Measurements from ENCODE around the gene AQR. TPM values are rescaled to one million over a fixed set of nuclear protein-coding genes. Genes with fewer than 3 reads are reported as not detected.

Gene AQR
- total RNA-seq, 2 experiments from 2014 or later = 39.2 to 62.0 TPM

DNA sequence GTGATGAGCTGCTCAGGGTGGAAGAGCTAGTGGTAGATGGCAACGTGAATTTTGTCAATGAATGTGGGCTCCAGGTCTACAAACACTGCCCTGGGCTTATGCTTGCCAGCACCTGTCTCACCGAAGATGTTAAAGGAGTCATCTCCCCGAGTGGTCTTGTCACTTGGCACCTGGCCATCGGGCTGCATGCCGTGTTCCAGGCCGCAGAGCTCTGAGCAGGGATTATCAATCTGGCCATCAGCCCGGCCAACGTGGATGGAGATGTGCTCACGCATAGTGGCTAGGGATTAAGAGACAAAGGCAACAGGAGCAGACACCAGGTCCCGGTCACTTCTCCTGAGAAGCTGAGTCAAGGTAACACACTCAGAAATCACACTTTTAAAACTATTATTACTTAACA, 119.4 kb downstream of the AQR start:
- Mint-ChIP-seq H3K27me3 (no peaks in the 10 kb centered on the region), H3K9me3 (ENCODE audit: low read depth) (no peaks in the 10 kb centered on the region), H3K4me3 (no peak overlapping the region), H3K4me1 (peaks cover 2% of the 10 kb centered on the region), H3K27ac (no peak overlapping the region), H3K36me3 (ENCODE audit: low read depth) (peaks cover 9% of the 10 kb centered on the region)
- POLR2A ChIA-PET = no interaction called here
- DNase-seq = no peak
- intact Hi-C loops (cut with DNase I, micrococcal nuclease) = no loop called here
- CTCF ChIA-PET = no interaction called here
- no peak for ATAC-seq

DNA sequence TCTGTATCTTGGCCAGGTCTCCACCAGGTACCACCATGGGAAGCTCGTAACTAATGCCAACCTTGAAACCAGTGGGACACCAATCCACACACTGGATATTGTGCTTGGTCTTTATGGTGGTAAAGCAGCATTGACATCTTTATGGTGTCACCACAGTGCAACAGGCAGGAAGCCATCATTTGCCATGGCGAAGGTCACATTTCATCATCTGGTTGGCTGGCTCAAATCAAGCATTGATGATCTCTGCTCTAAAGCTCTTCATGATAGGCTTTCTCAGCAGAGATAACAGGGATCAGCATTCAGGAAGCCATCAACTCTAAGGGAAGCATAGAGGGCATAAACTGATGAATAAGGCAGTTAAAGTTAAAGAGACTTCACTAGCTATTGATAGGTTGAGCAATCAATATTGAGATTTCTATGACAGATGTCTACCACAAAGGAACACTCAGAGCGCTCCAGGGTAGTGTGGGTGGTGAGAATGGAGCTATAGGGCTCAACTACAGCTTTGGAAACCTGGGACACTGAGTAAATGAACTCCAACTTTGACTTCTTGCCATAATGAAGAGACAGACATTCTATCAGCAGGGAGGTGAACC, 120.1 kb downstream of the AQR start:
- Mint-ChIP-seq H3K4me3 (no peak overlapping the region), H3K4me1 (no peaks in the 10 kb centered on the region), H3K36me3 (ENCODE audit: low read depth) (peaks cover 4% of the 10 kb centered on the region), H3K27ac (no peak overlapping the region), H3K9me3 (ENCODE audit: low read depth) (no peaks in the 10 kb centered on the region), H3K27me3 (no peaks in the 10 kb centered on the region)
- intact Hi-C loops (cut with DNase I, micrococcal nuclease) = no loop called here
- CTCF ChIA-PET = no interaction called here
- ATAC-seq (no peak), DNase-seq (no peak)
- POLR2A ChIA-PET = no interaction called here

DNA sequence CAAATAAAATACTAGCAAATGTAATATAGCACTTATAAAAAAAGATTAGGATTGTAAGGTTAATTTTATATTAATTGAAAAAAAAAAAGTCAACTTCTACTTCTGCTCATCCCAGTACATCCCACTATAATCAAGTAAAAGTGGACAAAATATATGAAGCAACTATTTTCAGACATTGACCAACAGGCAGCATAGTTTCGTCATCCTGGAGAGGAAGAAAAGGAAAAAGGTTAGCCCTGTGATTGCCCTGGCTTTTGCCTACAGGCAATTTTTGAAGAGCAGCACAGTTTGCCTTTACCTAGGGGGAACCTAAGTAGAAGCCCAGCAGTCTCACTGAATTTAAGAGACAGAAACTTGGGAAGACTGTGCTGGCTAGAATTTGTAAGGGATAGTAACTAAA, 121.9 kb downstream of the AQR start:
- Mint-ChIP-seq H3K27me3 (no peaks in the 10 kb centered on the region), H3K36me3 (ENCODE audit: low read depth) (peaks cover 1% of the 10 kb centered on the region), H3K4me3 (no peak overlapping the region), H3K27ac (no peak overlapping the region), H3K9me3 (ENCODE audit: low read depth) (no peaks in the 10 kb centered on the region), H3K4me1 (no peaks in the 10 kb centered on the region)
- POLR2A ChIA-PET = no interaction called here
- ATAC-seq (no peak), DNase-seq (no peak)
- intact Hi-C loops (cut with DNase I, micrococcal nuclease) = no loop called here
- CTCF ChIA-PET = no interaction called here

DNA sequence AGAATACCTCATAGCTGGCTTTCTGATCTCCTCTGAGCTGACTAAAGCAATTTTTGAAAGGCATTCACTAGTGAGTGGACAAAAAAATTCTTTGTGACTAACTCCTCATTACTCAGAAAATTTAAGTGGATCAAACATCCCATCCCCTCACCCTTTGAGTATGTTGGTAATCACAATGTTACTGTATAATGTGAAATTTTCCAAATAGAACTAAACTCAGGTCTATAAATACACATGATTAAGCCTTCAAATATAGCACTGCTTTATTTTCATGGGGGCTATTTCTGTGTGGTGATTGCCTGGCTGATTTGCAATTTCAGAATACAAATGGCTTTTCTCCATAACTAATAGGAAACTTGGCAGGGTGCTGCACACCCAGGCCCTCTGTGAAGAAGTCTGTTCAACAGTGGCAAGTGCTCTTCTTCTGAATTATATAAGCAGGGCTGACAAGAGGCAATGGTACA, 128.2 kb downstream of the AQR start:
- CTCF ChIA-PET = no interaction called here
- H3K4me3 Mint-ChIP-seq = no peak overlapping the region
- H3K4me1 Mint-ChIP-seq = no peaks in the 10 kb centered on the region
- no peaks in the 10 kb centered on the region for H3K36me3 Mint-ChIP-seq (ENCODE audit: low read depth)
- ATAC-seq (no peak), DNase-seq (no peak)
- POLR2A ChIA-PET = no interaction called here
- no peak overlapping the region for H3K27ac Mint-ChIP-seq
- intact Hi-C loops (cut with DNase I, micrococcal nuclease) = no loop called here
- H3K9me3 Mint-ChIP-seq (ENCODE audit: low read depth) = no peaks in the 10 kb centered on the region
- no peaks in the 10 kb centered on the region for H3K27me3 Mint-ChIP-seq

DNA sequence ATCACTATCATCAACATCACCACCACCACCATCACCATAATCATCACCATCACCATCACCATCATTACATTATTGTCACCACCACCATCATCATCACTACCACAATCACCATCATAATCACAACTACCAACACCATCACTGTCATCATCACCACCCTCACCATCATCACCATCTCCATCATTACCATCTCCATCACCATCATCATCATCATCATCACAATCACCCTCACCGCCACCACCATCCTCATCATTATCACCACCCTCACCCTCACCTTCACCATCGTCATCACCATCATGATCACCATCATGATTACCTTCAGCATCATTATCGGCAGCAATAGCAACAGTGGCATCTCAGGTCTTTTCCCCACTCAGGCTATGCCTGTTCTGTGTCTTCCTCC, 131.3 kb downstream of the AQR start:
- Mint-ChIP-seq H3K27me3 (peaks cover 9% of the 10 kb centered on the region), H3K9me3 (ENCODE audit: low read depth) (peaks cover 4% of the 10 kb centered on the region), H3K36me3 (ENCODE audit: low read depth) (no peaks in the 10 kb centered on the region), H3K4me3 (no peak overlapping the region), H3K27ac (no peak overlapping the region), H3K4me1 (no peaks in the 10 kb centered on the region)
- DNase-seq (no peak), ATAC-seq (no peak)
- POLR2A ChIA-PET = no interaction called here
- CTCF ChIA-PET = interaction anchor here (0.6 kb wide), 1 partner anchor 9 kb away, joined by 3 read pairs; no protein-coding TSS in a partner anchor
- intact Hi-C loops (cut with DNase I, micrococcal nuclease) = no loop called here

DNA sequence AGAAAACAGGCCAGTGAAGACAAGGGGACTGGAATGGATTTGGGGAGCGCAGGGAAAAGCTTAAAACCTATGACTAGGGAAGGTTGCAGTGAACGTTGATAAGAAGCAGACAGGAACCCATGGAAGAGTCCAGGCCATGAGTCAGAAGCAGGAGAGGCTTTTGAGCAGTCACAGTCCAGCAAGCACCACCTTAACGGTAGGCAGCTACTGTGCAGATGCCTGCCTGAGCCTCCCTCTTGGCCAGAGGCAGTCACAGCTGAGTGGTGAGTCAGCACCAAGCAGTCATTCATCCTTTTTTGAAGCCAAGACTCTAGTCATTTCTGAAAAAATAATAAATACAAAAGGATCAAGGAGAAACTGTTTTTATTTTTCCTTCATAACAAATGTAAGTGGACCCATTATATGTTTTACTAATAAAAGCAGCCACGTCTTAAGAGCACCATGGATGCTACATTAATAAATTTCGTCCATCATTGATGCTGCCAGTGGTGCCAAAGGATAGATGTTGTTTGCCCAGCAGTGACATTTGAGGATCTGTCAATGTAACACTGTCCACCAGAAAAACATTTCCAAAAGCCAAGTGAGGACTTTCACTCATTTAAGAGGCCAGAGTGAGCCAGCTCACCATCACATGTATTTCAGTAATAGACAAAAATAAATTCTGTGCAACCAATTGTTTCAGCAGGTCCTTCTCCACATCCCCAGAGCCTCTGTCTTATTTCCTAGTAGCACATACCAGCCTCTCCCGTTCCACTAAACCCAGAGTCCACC, 132.1 kb downstream of the AQR start:
- ATAC-seq = no peak
- POLR2A ChIA-PET = no interaction called here
- H3K27ac Mint-ChIP-seq = no peak overlapping the region
- H3K9me3 Mint-ChIP-seq (ENCODE audit: low read depth) = peaks cover 4% of the 10 kb centered on the region
- H3K4me3 Mint-ChIP-seq = no peak overlapping the region
- H3K36me3 Mint-ChIP-seq (ENCODE audit: low read depth) = no peaks in the 10 kb centered on the region
- CTCF ChIA-PET = interaction anchor here (0.7 kb wide), 2 partner anchors 83 to 112 kb away, joined by 3 read pairs; no protein-coding TSS in a partner anchor
- H3K27me3 Mint-ChIP-seq = peaks cover 11% of the 10 kb centered on the region
- DNase-seq = no peak
- no peaks in the 10 kb centered on the region for H3K4me1 Mint-ChIP-seq
- intact Hi-C loops (cut with DNase I, micrococcal nuclease) = no loop called here

DNA sequence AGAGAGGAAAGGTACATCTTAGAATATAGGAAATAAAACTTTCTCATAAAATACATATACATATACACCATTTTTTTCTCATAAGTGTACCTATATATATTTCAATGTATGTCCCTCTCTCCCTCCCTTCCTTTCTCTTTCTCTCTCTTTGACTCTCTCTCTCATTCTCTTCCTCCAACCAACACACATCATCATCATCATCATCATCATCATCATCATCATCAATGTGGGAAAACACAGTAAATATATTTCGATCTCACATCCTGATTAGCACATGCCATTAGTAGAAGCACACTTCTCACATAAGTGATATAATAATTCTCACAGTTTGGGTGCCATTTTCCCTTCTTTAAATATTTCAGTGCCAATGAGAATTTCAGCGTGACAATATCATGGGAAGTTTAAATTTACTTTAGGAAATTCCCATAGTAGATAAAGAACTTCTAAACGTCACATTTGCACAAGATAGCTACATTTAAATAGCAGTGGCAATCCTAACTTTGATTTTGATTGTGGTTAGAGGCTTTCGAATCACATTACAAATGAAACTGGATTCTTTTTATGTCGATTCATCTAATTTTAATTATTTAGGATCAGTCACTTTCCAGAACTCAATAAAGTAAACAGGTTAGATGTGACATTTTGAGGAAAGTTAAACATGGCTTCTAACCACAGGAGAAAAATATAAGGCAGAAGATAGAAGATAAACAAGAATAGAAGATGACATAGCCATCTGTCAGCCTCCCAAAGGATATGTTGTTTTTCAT, 141.2 kb downstream of the AQR start:
- DNase-seq (no peak), ATAC-seq (no peak)
- Mint-ChIP-seq H3K4me3 (no peak overlapping the region), H3K27me3 (peaks cover 26% of the 10 kb centered on the region), H3K4me1 (no peaks in the 10 kb centered on the region), H3K36me3 (ENCODE audit: low read depth) (no peaks in the 10 kb centered on the region), H3K27ac (no peak overlapping the region), H3K9me3 (ENCODE audit: low read depth) (no peaks in the 10 kb centered on the region)
- CTCF ChIA-PET = no interaction called here
- intact Hi-C loops (cut with DNase I, micrococcal nuclease) = no loop called here
- POLR2A ChIA-PET = no interaction called here

DNA sequence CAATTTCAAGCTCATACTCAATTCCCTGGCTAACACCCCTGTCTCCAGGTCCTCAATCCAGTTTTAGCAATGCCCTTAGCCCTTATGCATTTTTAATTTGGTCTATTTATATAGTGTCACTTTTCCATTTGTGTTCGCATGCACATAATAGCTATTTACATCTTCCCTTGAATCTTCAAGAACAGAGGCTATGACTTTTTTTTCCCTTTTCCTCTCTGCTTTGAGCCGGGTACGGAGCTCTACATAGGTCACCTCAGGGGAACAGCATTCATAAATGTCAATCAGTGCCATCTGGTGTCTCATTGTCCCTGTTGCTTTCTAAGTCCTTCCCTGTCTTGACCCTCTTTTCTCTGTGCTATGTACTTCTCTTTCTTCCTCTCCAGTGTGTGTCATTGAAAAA, 147.7 kb downstream of the AQR start:
- H3K27ac Mint-ChIP-seq = no peak overlapping the region
- no peak overlapping the region for H3K4me3 Mint-ChIP-seq
- H3K9me3 Mint-ChIP-seq (ENCODE audit: low read depth) = no peaks in the 10 kb centered on the region
- H3K4me1 Mint-ChIP-seq = no peaks in the 10 kb centered on the region
- peaks cover 36% of the 10 kb centered on the region for H3K27me3 Mint-ChIP-seq
- H3K36me3 Mint-ChIP-seq (ENCODE audit: low read depth) = no peaks in the 10 kb centered on the region
- ATAC-seq = no peak
- DNase-seq = no peak
- intact Hi-C loops (cut with DNase I, micrococcal nuclease) = no loop called here
- POLR2A ChIA-PET = no interaction called here
- CTCF ChIA-PET = no interaction called here

DNA sequence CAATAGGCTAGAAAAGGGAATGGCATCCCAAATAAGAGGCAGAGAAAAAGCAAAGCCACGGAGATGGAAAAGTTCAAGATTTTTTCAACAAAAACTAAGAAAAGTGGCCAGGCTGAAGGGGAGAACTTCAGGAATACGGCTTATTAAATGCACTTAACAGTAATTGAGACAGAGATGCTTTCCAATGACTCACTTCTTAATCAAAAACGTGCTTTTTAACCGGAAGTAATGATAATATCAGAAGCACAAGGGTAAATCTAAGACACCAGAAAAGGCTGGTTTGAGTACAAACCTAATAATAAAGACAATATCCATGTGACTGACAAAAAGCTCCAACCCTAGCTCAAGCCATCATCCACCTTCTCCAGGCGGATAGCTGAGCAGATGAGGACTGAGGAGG, 149.4 kb downstream of the AQR start:
- ATAC-seq (no peak), DNase-seq (no peak)
- H3K27ac Mint-ChIP-seq = no peak overlapping the region
- H3K4me3 Mint-ChIP-seq = no peak overlapping the region
- intact Hi-C loops (cut with DNase I, micrococcal nuclease) = no loop called here
- ChIA-PET CTCF (no interaction called here), POLR2A (no interaction called here)
- H3K4me1 Mint-ChIP-seq = no peaks in the 10 kb centered on the region
- peaks cover 31% of the 10 kb centered on the region for H3K27me3 Mint-ChIP-seq
- no peaks in the 10 kb centered on the region for H3K36me3 Mint-ChIP-seq (ENCODE audit: low read depth)
- no peaks in the 10 kb centered on the region for H3K9me3 Mint-ChIP-seq (ENCODE audit: low read depth)

DNA sequence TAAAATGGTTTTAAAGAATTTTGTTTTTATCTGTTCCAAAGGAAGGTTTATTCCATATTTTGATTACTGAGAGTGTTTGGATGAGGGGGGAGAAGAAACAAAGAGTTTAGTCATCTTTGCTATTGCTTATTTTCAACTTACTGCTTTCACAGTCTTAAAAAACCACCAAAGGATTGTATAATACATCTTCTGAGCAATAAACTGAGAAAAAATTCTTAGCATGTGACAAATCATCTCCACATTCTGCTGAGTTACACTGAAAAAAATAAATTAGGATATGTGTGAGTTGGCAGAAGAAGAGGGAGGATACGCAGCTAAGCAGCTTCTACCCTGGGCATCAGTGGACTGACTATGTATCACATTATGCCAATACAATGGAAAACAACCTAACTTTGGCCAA, 151.0 kb downstream of the AQR start:
- H3K4me1 Mint-ChIP-seq = no peaks in the 10 kb centered on the region
- peaks cover 33% of the 10 kb centered on the region for H3K27me3 Mint-ChIP-seq
- no peak for DNase-seq
- no peaks in the 10 kb centered on the region for H3K9me3 Mint-ChIP-seq (ENCODE audit: low read depth)
- no peak overlapping the region for H3K27ac Mint-ChIP-seq
- no peaks in the 10 kb centered on the region for H3K36me3 Mint-ChIP-seq (ENCODE audit: low read depth)
- H3K4me3 Mint-ChIP-seq = no peak overlapping the region
- no peak for ATAC-seq
- ChIA-PET CTCF (no interaction called here), POLR2A (no interaction called here)
- intact Hi-C loops (cut with DNase I, micrococcal nuclease) = no loop called here

DNA sequence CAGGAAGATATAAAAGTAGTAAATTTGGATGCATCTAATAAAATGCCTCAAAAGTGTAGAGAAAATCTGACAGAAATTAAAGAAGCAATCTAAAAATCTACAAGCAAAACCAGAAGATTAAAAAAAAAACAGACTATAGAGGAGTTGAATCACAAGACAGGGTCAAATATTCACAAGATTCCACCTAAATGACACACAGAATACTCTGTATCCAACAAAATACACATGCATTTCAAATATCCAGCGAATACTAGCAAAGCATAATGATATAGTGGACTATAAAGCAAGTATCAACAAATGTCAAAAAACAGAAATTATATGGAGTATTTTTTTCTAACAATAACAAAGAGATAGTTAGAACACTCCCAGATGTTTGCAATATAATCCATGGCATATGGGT, 153.7 kb downstream of the AQR start:
- ChIA-PET CTCF (no interaction called here), POLR2A (no interaction called here)
- Mint-ChIP-seq H3K4me1 (no peaks in the 10 kb centered on the region), H3K27ac (no peak overlapping the region), H3K4me3 (no peak overlapping the region), H3K27me3 (peaks cover 33% of the 10 kb centered on the region), H3K36me3 (ENCODE audit: low read depth) (no peaks in the 10 kb centered on the region), H3K9me3 (ENCODE audit: low read depth) (no peaks in the 10 kb centered on the region)
- DNase-seq (no peak), ATAC-seq (no peak)
- intact Hi-C loops (cut with DNase I, micrococcal nuclease) = no loop called here
